Keratinocyte (primary cell): Measurements from ENCODE around the gene CRYL1. TPM values are rescaled to one million over a fixed set of nuclear protein-coding genes. Genes with fewer than 3 reads are reported as not detected.

Source experiments
- DNase-seq: peaks from one replicate; pipeline ENCODE4 v3.0.0-alpha.2; 2011; ENCODE audit warnings: low read depth, missing footprints, low spot score
- FAIRE-seq: peaks from 2 replicates; lab custom pipeline; 2011; peaks lifted over from hg19 to GRCh38; lab: Jason Lieb, UNC
- H2AFZ ChIP-seq: 2 replicates; pipeline ENCODE4 v1.6.0; 2012; ENCODE audit warnings: low read length, control low read depth, inconsistent platforms; ENCODE audit not compliant: control insufficient read depth
- H3K27ac ChIP-seq: 2 replicates; pipeline ENCODE4 v1.5.1; 2011; ENCODE audit warnings: low read length; ENCODE audit not compliant: control insufficient read depth, insufficient read depth
- H3K27me3 ChIP-seq: 3 replicates; pipeline ENCODE4 v1.6.0; 2011; ENCODE audit warnings: low read length; ENCODE audit not compliant: control insufficient read depth, insufficient read depth; ENCODE audit errors: extremely low read depth
- H3K36me3 ChIP-seq, 2 experiments: 2 replicates in 1 of 2; 3 replicates in 1 of 2; pipeline ENCODE4 v1.5.1; 2011; ENCODE audit warnings: low read length in 2 of 2, mild to moderate bottlenecking in 1 of 2; ENCODE audit not compliant: control insufficient read depth in 2 of 2, insufficient read depth in 2 of 2; ENCODE audit errors: extremely low read depth in 1 of 2
- H3K4me1 ChIP-seq: 3 replicates; pipeline ENCODE4 v1.5.1; 2011; ENCODE audit warnings: low read length; ENCODE audit not compliant: control insufficient read depth, insufficient read depth; ENCODE audit errors: extremely low read depth
- H3K4me2 ChIP-seq: 3 replicates; pipeline ENCODE4 v1.6.0; 2011; ENCODE audit warnings: low read depth, low read length; ENCODE audit not compliant: control insufficient read depth, insufficient read depth; ENCODE audit errors: extremely low read depth
- H3K4me3 ChIP-seq, 3 experiments: fragments of 200-600 bp in 1 of 3; sonication (generic) in 1 of 3; 2 replicates in 2 of 3; 3 replicates in 1 of 3; pipeline ENCODE4 v1.5.1; 2011 to 2016; ENCODE audit warnings: low read length in 3 of 3, mild to moderate bottlenecking in 3 of 3, control low read depth in 2 of 3, inconsistent platforms in 1 of 3, low read depth in 1 of 3, mixed read lengths in 1 of 3, mixed run types in 1 of 3, moderate library complexity in 1 of 3; ENCODE audit not compliant: control insufficient read depth in 2 of 3, insufficient read depth in 2 of 3; ENCODE audit errors: extremely low read depth in 1 of 3
- H3K79me2 ChIP-seq: 2 replicates; pipeline ENCODE4 v1.6.0; 2012; ENCODE audit warnings: low read length; ENCODE audit not compliant: control insufficient read depth, insufficient read depth
- H3K9ac ChIP-seq: 3 replicates; pipeline ENCODE4 v1.6.0; 2011; ENCODE audit warnings: low read length; ENCODE audit not compliant: control insufficient read depth, insufficient read depth; ENCODE audit errors: extremely low read depth
- H3K9me1 ChIP-seq: 3 replicates; pipeline ENCODE4 v1.6.0; 2011; ENCODE audit warnings: low read length; ENCODE audit not compliant: control insufficient read depth, insufficient read depth; ENCODE audit errors: extremely low read depth
- H3K9me3 ChIP-seq: 2 replicates; pipeline ENCODE4 v1.5.1; 2012; ENCODE audit warnings: low read depth, low read length; ENCODE audit not compliant: control insufficient read depth
- H4K20me1 ChIP-seq: 3 replicates; pipeline ENCODE4 v1.6.0; 2011; ENCODE audit warnings: low read length; ENCODE audit not compliant: control insufficient read depth, insufficient read depth; ENCODE audit errors: extremely low read depth
- CTCF ChIP-seq, 3 experiments: IDR thresholded peaks in 1 of 3; conservative IDR thresholded peaks in 1 of 3; optimal IDR thresholded peaks in 1 of 3; 2 replicates in 2 of 3; 3 replicates in 1 of 3; pipeline versions ENCODE3 to v1.5.1; 2011; ENCODE audit warnings: low read length in 3 of 3, mild to moderate bottlenecking in 3 of 3, moderate library complexity in 2 of 3, control low read depth in 1 of 3, inconsistent platforms in 1 of 3; ENCODE audit not compliant: insufficient read depth in 2 of 3; ENCODE audit errors: extremely low read depth in 1 of 3
- EZH2 ChIP-seq: IDR thresholded peaks from one replicate; pipeline ENCODE4 v1.6.1; 2012; ENCODE audit warnings: inconsistent platforms, mild to moderate bottlenecking, low read length, moderate library complexity
- dilution Hi-C: fragments of 300-500 bp; cut with MboI; formaldehyde crosslinking; loops from one replicate; pipeline ENCODE4 v1.7.0; 2020; ENCODE audit warnings: low sequenced_read_pairs; ENCODE audit not compliant: extremely low pct_ligation_motif_present
- polyA plus RNA-seq, 5 experiments: library from polyadenylated mRNA; depleted of rRNA in 3 of 5; stranded (reverse) in 3 of 5; stranded (forward) in 1 of 5; unstranded in 1 of 5; fragments of >200 nt; gene quantifications; 1 replicate in 1 of 5; 2 replicates in 3 of 5; 3 replicates in 1 of 5; pipeline versions ENCODE4 v1.2.1 to v1.2.3, GENCODE V29; 2011 to 2012; ENCODE audit warnings: missing spikeins in 2 of 5, low read depth in 1 of 5, low replicate concordance in 1 of 5

Gene CRYL1
- polyA plus RNA-seq, 1 donor (not counting 4 experiments of a cell fraction or from before 2014, with no cell fraction given) = 27.2 TPM

DNA sequence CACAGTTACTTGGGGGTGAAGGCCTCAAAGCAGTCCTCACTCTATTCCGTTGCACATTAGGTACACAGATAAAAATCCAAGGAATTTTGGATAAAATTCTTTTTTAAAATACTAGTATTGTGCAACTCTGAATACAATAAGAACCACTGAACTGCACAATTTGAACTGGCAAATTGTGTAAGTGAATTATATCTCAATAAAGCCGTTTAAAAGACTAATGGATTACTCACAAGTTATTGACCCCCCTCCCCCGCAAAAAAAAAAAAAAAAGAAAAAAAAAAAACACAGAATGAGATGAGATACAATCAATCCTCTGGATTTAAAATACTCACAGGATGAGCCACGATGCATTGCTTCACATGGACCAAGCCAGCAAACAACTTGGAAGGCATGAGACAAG is 86.4 kb downstream of the CRYL1 start:
- Histone ChIP-seq H3K4me1 (peaks cover 22% of the 10 kb centered on the region), H3K9ac (no peak overlapping the region), H4K20me1 (no peaks in the 10 kb centered on the region), H3K27me3 (no peaks in the 10 kb centered on the region), H3K4me2 (no peak overlapping the region), H3K27ac (no peak overlapping the region), H3K4me3 (no peak overlapping the region), H2AFZ (no peak overlapping the region), H3K9me3 (no peaks in the 10 kb centered on the region), H3K36me3 (no peaks in the 10 kb centered on the region), H3K9me1 (no peaks in the 10 kb centered on the region), H3K79me2 (no peaks in the 10 kb centered on the region)
- no peak for FAIRE-seq
- TF ChIP-seq CTCF (optimal IDR thresholded peaks at IDR 0.05 in 1 of 3, IDR thresholded peaks at IDR 0.05 in 1 of 3, conservative IDR thresholded peaks at IDR 0.05 in 1 of 3; ENCODE audit: extremely low read depth in 1 of 3, insufficient read depth in 2 of 3, low read length in 3 of 3) (no peak), EZH2 (no peak)
- DNase-seq = no peak
- dilution Hi-C loops = no loop called here

DNA sequence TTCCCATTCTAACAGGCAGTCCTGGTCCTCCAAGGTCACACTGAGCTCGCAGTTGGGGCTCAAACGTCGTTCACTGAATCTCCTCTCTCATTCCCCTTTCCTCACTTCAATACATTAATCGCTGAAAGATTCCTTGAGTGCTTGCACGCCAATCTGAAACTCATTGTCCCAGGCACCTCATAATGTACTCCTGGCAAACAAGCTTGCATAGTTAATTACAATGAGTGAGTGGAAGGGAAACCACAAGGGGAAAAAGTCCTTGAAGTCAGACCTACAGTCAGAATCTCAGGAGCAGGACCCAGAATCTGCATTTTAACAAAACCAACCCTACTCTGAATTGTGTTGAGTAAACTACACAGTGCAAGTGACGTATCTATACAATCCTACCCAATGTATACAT is 86.9 kb downstream of the CRYL1 start:
- Histone ChIP-seq H3K27me3 (no peaks in the 10 kb centered on the region), H4K20me1 (no peaks in the 10 kb centered on the region), H3K4me3 (no peak overlapping the region), H3K79me2 (no peaks in the 10 kb centered on the region), H3K4me1 (peaks cover 22% of the 10 kb centered on the region), H3K36me3 (no peaks in the 10 kb centered on the region), H3K9ac (no peak overlapping the region), H3K27ac (no peak overlapping the region), H2AFZ (no peak overlapping the region), H3K9me1 (no peaks in the 10 kb centered on the region), H3K9me3 (no peaks in the 10 kb centered on the region), H3K4me2 (no peak overlapping the region)
- dilution Hi-C loops = no loop called here
- TF ChIP-seq CTCF (optimal IDR thresholded peaks at IDR 0.05 in 1 of 3, IDR thresholded peaks at IDR 0.05 in 1 of 3, conservative IDR thresholded peaks at IDR 0.05 in 1 of 3; ENCODE audit: extremely low read depth in 1 of 3, insufficient read depth in 2 of 3, low read length in 3 of 3) = no peak
- TF ChIP-seq EZH2 = no peak
- DNase-seq = no peak
- FAIRE-seq = no peak
